NCI-H1105 treated with DMSO at 0.1 percent for 48 hours (cell line): Measurements from ENCODE around the gene NOL4L.
"Not testable (repeated sequence)": the region's sequence is repeated elsewhere in the genome, so short reads cannot be mapped to it uniquely, and the experiment has no call there.

Source experiments
- DNase-seq: peaks from one replicate; lab custom pipeline; 2025; lab: John Stamatoyannopoulos, UW

The NOL4L gene

DNA sequence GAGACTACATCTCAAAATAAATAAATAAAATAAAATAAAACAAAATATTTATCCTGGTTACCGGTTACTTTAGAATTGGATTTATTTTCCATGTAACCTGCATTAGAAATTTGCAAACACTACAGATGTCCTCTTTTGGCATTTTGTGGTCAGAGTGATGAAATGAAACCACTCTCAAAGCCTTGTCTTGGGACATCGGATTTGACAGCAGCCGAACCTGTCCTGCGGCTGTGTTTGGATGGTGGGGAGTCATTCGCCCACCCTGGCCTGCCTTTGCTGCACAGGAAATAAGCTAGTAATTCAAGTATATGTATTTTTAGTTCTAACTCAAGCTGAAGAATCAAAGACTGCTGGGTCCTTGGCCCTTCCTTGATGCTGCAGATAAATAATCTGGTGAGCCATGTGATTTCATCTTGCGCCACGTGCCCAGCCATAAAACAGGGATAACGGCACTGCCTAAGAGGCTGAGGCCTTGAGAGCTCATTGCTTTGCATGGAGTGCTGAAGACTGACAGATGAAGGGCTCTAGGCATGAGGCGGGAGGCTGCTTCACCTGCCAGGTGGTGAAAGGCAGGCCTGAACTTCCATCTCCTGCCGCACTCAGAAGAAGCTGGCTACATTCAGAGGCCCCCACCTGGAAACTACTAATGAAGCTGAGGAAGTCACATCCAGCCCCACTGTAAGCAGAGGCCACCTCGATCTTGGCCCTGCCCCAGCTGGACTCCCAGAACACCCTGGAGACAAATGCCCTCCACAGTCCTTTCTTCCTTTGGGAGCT lies 76.9 kb downstream of the NOL4L start:
- DNase-seq, result no peak

GRCh38 chr20:32506721-32507120 lies 78.4 kb downstream of the NOL4L start:
- peak; percentile 16 for DNase-seq

GRCh38 chr20:32505723-32506473 lies 79.2 kb downstream of the NOL4L start:
- no peak for DNase-seq

GRCh38 chr20:32501709-32502108 lies 83.4 kb downstream of the NOL4L start:
- DNase-seq, result no peak

DNA sequence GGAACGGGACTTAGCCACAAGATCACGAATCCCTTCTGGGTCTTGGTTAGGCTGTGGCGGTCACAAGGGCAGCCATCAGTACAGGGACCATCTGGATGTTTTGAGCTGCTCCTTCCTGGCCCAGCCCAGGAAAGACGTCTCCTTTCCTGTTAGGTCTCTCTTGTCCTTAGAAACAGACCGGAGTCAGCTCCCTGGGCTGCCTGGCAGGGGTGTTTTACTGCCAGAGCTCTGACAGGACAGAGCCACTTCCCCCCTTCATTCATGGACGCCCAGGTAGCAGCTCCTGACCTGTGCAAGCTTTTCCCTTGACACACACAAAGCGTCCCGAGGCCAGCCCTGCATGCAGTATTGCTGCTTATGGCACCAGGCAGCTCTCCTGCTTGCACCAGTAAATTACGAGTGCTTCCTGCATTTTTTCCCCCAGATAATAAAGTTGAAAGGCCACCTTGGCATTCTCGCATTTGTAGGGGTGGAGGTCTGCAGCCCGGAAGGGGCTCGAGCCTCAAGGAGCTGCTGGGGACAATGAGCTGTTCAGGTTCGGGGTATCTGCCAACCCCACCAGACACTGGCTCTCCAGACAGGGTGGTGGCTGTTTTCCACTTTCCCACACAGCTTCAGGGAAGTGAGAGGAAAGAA lies 87.4 kb downstream of the NOL4L start:
- no peak for DNase-seq

- DNase-seq, result no peak
Observed at GRCh38 chr20:32496811-32497533, 88.2 kb downstream of the NOL4L start.

GRCh38 chr20:32495949-32496348 lies 89.2 kb downstream of the NOL4L start:
- DNase-seq, result no peak

GRCh38 chr20:32495217-32495565 lies 89.9 kb downstream of the NOL4L start:
- DNase-seq, result no peak

GRCh38 chr20:32494483-32495216 lies 90.5 kb downstream of the NOL4L start:
- DNase-seq, result no peak

DNA sequence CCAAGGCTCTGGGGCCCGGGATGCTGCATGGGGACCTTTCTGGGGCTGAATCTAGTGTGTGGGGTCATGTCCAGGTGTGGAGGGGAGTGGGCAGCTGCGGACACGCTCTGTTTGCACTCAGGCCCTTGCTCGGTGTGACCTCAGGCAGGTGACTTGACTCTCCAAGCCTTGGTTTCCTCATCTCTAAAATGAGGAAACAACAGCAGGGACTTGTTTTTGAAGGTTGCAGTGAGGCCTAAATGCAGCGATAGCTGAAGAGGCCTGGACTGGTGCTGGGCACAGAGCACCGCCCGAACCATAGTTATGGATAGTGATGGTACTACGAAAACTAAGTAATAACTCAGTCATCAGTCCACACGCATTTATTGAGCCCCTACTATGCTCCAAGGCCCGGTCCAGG lies 91.8 kb downstream of the NOL4L start:
- no peak for DNase-seq

DNA sequence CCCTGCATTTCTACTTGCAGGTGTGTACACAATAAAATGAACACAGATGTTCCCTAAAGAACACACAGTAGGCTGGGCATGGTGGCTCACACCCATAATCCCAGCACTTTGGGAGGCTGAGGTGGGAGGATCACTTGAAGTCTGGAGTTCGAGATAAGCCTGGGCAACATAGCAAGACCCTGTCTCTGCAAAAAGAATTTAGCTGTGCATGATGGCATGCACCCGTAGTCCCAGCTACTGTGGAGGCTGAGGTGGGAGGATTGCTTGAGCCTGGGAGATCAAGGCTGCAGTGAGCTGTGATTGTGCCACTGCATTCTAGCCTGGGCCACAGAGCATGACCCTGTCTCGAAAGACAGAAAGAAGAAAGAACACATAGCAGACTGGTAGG lies 93.4 kb downstream of the NOL4L start:
- not testable (repeated sequence) for DNase-seq

DNA sequence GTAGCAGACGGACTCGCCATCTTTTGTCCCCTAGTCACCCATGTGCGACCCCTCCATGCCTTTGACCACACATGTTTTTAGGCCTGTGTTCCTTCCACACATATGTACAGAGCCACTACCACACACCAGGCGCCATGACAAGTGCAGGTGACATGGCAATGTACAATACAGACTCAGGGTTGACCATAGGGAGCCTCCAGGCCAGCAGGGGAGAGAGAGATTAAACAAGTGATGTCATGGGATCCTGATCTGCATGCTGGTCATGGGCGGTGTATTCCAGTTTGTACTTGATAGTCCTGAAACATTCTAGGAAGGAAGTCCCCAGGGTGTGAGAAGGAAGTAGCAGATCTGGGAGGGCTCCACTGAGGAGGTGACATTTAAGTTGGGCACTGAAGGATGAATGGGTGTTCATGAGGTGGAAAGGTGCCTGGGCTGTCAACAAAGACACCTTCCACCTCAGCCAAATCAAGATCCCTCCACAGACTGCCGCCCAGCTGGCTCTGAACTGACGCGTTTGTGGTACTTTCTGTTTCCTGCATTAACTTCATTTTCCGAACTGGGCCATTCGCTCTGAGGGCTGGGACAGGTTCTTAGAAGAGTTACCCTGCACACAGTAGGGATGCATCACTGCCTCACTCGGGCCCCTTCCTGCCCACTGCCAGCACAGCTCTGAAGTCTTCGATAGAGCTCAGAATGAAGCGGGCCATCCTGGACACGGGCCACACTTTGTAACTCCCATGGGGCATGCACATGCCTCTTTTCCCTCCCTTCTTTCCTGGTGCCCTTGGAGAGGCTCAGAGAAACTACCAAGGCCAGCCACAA lies 94.0 kb downstream of the NOL4L start:
- no peak for DNase-seq

- no peak for DNase-seq
Observed at GRCh38 chr20:32488066-32488838, 96.9 kb downstream of the NOL4L start.

GRCh38 chr20:32487381-32487780 lies 97.8 kb downstream of the NOL4L start:
- DNase-seq, result no peak

GRCh38 chr20:32485770-32486478 lies 99.2 kb downstream of the NOL4L start:
- no peak for DNase-seq

- DNase-seq, result peak; percentile 82
Observed at GRCh38 chr20:32484958-32485769, 100.0 kb downstream of the NOL4L start.

GRCh38 chr20:32484225-32484957 lies 100.7 kb downstream of the NOL4L start:
- DNase-seq, result peak; percentile 55
